HCT116 (cell line): ENCODE data around the gene COQ8B. TPM values are rescaled to one million over a fixed set of nuclear protein-coding genes. Genes with fewer than 3 reads are reported as not detected.

Experiments used
- ATAC-seq: fragments of 200-7000 bp; cut with Tn5 transposase; 2 replicates; pipeline ENCODE4 v1.9.1; 2020; ENCODE audit warnings: mild to moderate bottlenecking, moderate library complexity
- BruUV-seq: library from RNA; stranded (reverse); fragments of 400-500 nt; replicated peaks from 2 replicates; lab custom pipeline; 2021; lab: Mats Ljungman, UMichigan
- CTCF ChIA-PET: fragments of 300-600 bp; sonication (Branson Sonifier 250); formaldehyde crosslinking; loops from one replicate; lab custom pipeline; 2021; ENCODE audit warnings: antibody characterized with exemption; lab: Charles Lee
- POLR2A ChIA-PET: fragments of 300-600, 350-600 bp; sonication (Branson Sonifier 250); formaldehyde crosslinking; loops from one replicate; lab custom pipeline; 2021; ENCODE audit warnings: antibody characterized with exemption; lab: Charles Lee
- RAD21 ChIA-PET, 2 experiments: fragments of 300-600 bp; sonication (Branson Sonifier 250); formaldehyde crosslinking; loops; one replicate each; lab custom pipeline; 2023; ENCODE audit warnings: low total read pairs in 2 of 2; ENCODE audit not compliant: uncharacterized antibody in 2 of 2, unreplicated experiment in 2 of 2, low non-redundant PET in 1 of 2; lab: Charles Lee
- DNase-seq: peaks from one replicate; pipeline ENCODE4 v3.0.0-alpha.2; 2010; ENCODE audit warnings: low read depth, low spot score
- H2AFZ ChIP-seq: fragments of 200-600 bp; shearing (Covaris generic), sonication (generic); 2 replicates; pipeline ENCODE4 v1.6.1; 2017; ENCODE audit warnings: low read depth, mixed run types, mixed read lengths, antibody characterized with exemption, low read length; ENCODE audit not compliant: poor library complexity, severe bottlenecking
- H3K27ac ChIP-seq: 2 replicates; pipeline ENCODE4 v1.5.1; 2012; ENCODE audit warnings: low read depth, low read length
- H3K27me3 ChIP-seq: fragments of 200-600 bp; sonication (generic); 2 replicates; pipeline ENCODE4 v1.6.1; 2016; ENCODE audit warnings: mixed run types, low read length, mixed read lengths; ENCODE audit not compliant: insufficient read depth
- H3K36me3 ChIP-seq, 2 experiments: fragments of 200-500 bp in 1 of 2; fragments of 200-600 bp in 1 of 2; sonication (Bioruptor generic) in 1 of 2; sonication (generic) in 1 of 2; 2 replicates each; pipeline versions ENCODE4 v1.5.1 to v1.6.1; 2014 to 2016; ENCODE audit warnings: low read length in 2 of 2, inconsistent platforms in 1 of 2, mixed read lengths in 1 of 2, mixed run types in 1 of 2; ENCODE audit not compliant: insufficient read depth in 2 of 2, control insufficient read depth in 1 of 2
- H3K4me1 ChIP-seq, 2 experiments: fragments of 200-600 bp in 1 of 2; sonication (generic) in 1 of 2; 2 replicates each; pipeline versions ENCODE4 v1.5.1 to v1.6.1; 2012 to 2017; ENCODE audit warnings: low read length in 2 of 2, inconsistent platforms in 1 of 2, mild to moderate bottlenecking in 1 of 2, mixed read lengths in 1 of 2, mixed run types in 1 of 2, moderate library complexity in 1 of 2; ENCODE audit not compliant: insufficient read depth in 2 of 2, control insufficient read depth in 1 of 2
- H3K4me2 ChIP-seq: fragments of 200-600 bp; sonication (generic); 2 replicates; pipeline ENCODE4 v1.6.1; 2017; ENCODE audit warnings: mixed run types, low read length, mixed read lengths
- H3K4me3 ChIP-seq, 2 experiments: fragments of 200-600 bp in 1 of 2; sonication (generic) in 1 of 2; replicated peaks in 1 of 2; 2 replicates each; pipeline ENCODE4 v1.5.1; 2011 to 2016; ENCODE audit warnings: low read length in 2 of 2, control low read depth in 1 of 2, low read depth in 1 of 2, mild to moderate bottlenecking in 1 of 2, mixed read lengths in 1 of 2, mixed run types in 1 of 2
- H3K79me2 ChIP-seq: fragments of 200-600 bp; sonication (generic); 2 replicates; pipeline ENCODE4 v1.6.1; 2017; ENCODE audit warnings: mild to moderate bottlenecking, mixed run types, low read length, moderate library complexity, mixed read lengths; ENCODE audit not compliant: insufficient read depth
- H3K9ac ChIP-seq: fragments of 200-600 bp; sonication (generic); 2 replicates; pipeline ENCODE4 v1.6.1; 2016; ENCODE audit warnings: low read length, mixed read lengths
- H3K9me2 ChIP-seq: fragments of 200-600 bp; sonication (generic), shearing (Covaris generic); 2 replicates; pipeline ENCODE4 v1.6.1; 2017; ENCODE audit warnings: mixed run types, mild to moderate bottlenecking, moderate library complexity; ENCODE audit not compliant: insufficient read depth
- H3K9me3 ChIP-seq, 2 experiments: fragments of 200-500 bp in 1 of 2; fragments of 200-600 bp in 1 of 2; sonication (Bioruptor generic) in 1 of 2; sonication (generic) in 1 of 2; 2 replicates each; pipeline ENCODE4 v1.6.1; 2014 to 2017; ENCODE audit warnings: low read length in 2 of 2, mixed read lengths in 2 of 2, inconsistent platforms in 1 of 2, low read depth in 1 of 2, mild to moderate bottlenecking in 1 of 2, mixed run types in 1 of 2, moderate library complexity in 1 of 2; ENCODE audit not compliant: control insufficient read depth in 1 of 2, insufficient read depth in 1 of 2
- H4K20me1 ChIP-seq: fragments of 200-600 bp; sonication (generic), shearing (Covaris generic); 2 replicates; pipeline ENCODE4 v1.6.1; 2017; ENCODE audit warnings: mixed run types, mild to moderate bottlenecking, moderate library complexity; ENCODE audit not compliant: insufficient read depth
- CEBPB ChIP-seq: IDR thresholded peaks from 2 replicates; pipeline ENCODE4 v1.6.1; 2012; ENCODE audit warnings: low read depth
- ELF1 ChIP-seq: IDR thresholded peaks from 2 replicates; pipeline ENCODE4 v1.6.1; 2012; ENCODE audit warnings: low read depth, borderline replicate concordance
- EZH2phosphoT487 ChIP-seq: fragments of 200-600 bp; IDR thresholded peaks from 2 replicates; pipeline ENCODE4 v1.6.1; 2018; ENCODE audit warnings: antibody characterized with exemption, borderline replicate concordance
- FOSL1 ChIP-seq: IDR thresholded peaks from 2 replicates; pipeline ENCODE4 v1.6.1; 2012; ENCODE audit warnings: low read depth
- JUND ChIP-seq: IDR thresholded peaks from 2 replicates; pipeline ENCODE4 v1.6.1; 2012
- POLR2A ChIP-seq: IDR thresholded peaks from 2 replicates; pipeline ENCODE4 v1.7.0; 2011; ENCODE audit warnings: borderline replicate concordance; ENCODE audit not compliant: insufficient read depth, insufficient read length; ENCODE audit errors: extremely low read depth
- POLR2AphosphoS5 ChIP-seq: IDR thresholded peaks from 2 replicates; pipeline ENCODE4 v1.6.1; 2011; ENCODE audit warnings: mild to moderate bottlenecking, low read depth, low read length, moderate library complexity
- RAD21 ChIP-seq: IDR thresholded peaks from 2 replicates; pipeline ENCODE4 v1.6.1; 2012; ENCODE audit warnings: low read depth, mild to moderate bottlenecking
- SIN3A ChIP-seq: IDR thresholded peaks from 2 replicates; pipeline ENCODE4 v1.6.1; 2012; ENCODE audit warnings: low read depth
- SP1 ChIP-seq: IDR thresholded peaks from 2 replicates; pipeline ENCODE4 v1.6.1; 2012; ENCODE audit warnings: low read depth
- TCF7L2 ChIP-seq: IDR thresholded peaks from 2 replicates; pipeline ENCODE4 v1.7.0; 2011; ENCODE audit warnings: borderline replicate concordance, inconsistent platforms; ENCODE audit not compliant: insufficient read depth, insufficient read length; ENCODE audit errors: extremely low read depth
- YY1 ChIP-seq: IDR thresholded peaks from 2 replicates; pipeline ENCODE4 v1.6.1; 2011; ENCODE audit warnings: low read length, low read depth, moderate library complexity, mild to moderate bottlenecking; ENCODE audit not compliant: insufficient replicate concordance; ENCODE audit errors: extremely low read depth
- ZFX ChIP-seq: fragments of 450-650 bp; IDR thresholded peaks from 2 replicates; pipeline ENCODE4 v1.6.1; 2017
- intact Hi-C: fragments of 100-400 bp; cut with micrococcal nuclease; formaldehyde crosslinking; loops from 2 replicates; pipeline ENCODE4 v1.10.0; 2022
- total RNA-seq: library from RNA; stranded (reverse); gene quantifications from one replicate; pipeline ENCODE4 v1.2.1, GENCODE V29; 2021; ENCODE audit not compliant: unreplicated experiment

COQ8B gene
- total RNA-seq, 1 experiment from 2014 or later: 47.1 TPM

- TF ChIP-seq POLR2AphosphoS5: no peak
- no peak for TF ChIP-seq JUND
- TF ChIP-seq SP1: no peak
- no peak for TF ChIP-seq FOSL1
- TF ChIP-seq CEBPB: no peak
- TF ChIP-seq TCF7L2: no peak
- no peak for TF ChIP-seq YY1
- no peak for TF ChIP-seq EZH2phosphoT487
- TF ChIP-seq ELF1: no peak
- TF ChIP-seq RAD21: no peak
- no peak for TF ChIP-seq POLR2A
- TF ChIP-seq ZFX: no peak
- no peak for TF ChIP-seq SIN3A
- Histone ChIP-seq H3K9me3 (peaks cover 0 to 12% of the 10 kb centered on the region in 2 experiments; a peak in 1 of 4 replicates), H3K9ac (no peak overlapping the region), H3K4me3 (no peak overlapping the region), H3K36me3 (peaks cover 49 to 67% of the 10 kb centered on the region in 2 experiments), H3K27ac (no peak overlapping the region), H3K79me2 (no peaks in the 10 kb centered on the region), H2AFZ (no peak overlapping the region), H3K4me1 (peaks cover 7 to 10% of the 10 kb centered on the region in 2 experiments), H3K4me2 (no peak overlapping the region), H3K27me3 (no peaks in the 10 kb centered on the region), H4K20me1 (no peaks in the 10 kb centered on the region), H3K9me2 (no peaks in the 10 kb centered on the region)
- no peak for ATAC-seq
- ChIA-PET CTCF (no interaction called here), POLR2A (no interaction called here), RAD21 (interaction anchor here in 1 of 2 experiments (0.5 kb wide), 1 partner anchor 19 kb away, joined by 4 read pairs; the partner anchor contains the start of gene NUMBL)
- intact Hi-C loops: no loop called here
- BruUV-seq: no TSS peak
- DNase-seq: no peak
Measured at GRCh38 chr19:40671404-40671803, 45.3 kb downstream of the COQ8B start.
